HEK293 (cell line): ENCODE results near the gene LAMA5.

Experiments
- CTCF ChIA-PET: fragments of 350-600 bp; formaldehyde crosslinking; extraction: SDS; loops from one replicate; lab custom pipeline; 2021; ENCODE audit warnings: antibody characterized with exemption; lab: Yijun Ruan, JAX
- POLR2A ChIA-PET: fragments of 300-600 bp; formaldehyde crosslinking; extraction: SDS; loops from one replicate; lab custom pipeline; 2020; ENCODE audit warnings: antibody characterized with exemption, inconsistent platforms; lab: Yijun Ruan, JAX
- H3K27ac ChIP-seq: fragments of 200-500 bp; sonication (Bioruptor generic); 2 replicates; pipeline ENCODE4 v1.5.1; 2014; ENCODE audit warnings: low read depth, low read length, control low read depth, inconsistent platforms; ENCODE audit errors: extremely low read depth
- H3K36me3 ChIP-seq, 2 experiments: fragments of 200-500 bp in 1 of 2; sonication (Bioruptor generic) in 1 of 2; 1 replicate in 1 of 2; 2 replicates in 1 of 2; pipeline ENCODE4 v1.5.1; 2014 to 2017; ENCODE audit warnings: inconsistent platforms in 2 of 2, low read length in 2 of 2; ENCODE audit not compliant: control insufficient read depth in 2 of 2, insufficient read depth in 1 of 2
- H3K4me1 ChIP-seq: fragments of 200-500 bp; sonication (Bioruptor generic); 2 replicates; pipeline ENCODE4 v1.5.1; 2014; ENCODE audit warnings: mild to moderate bottlenecking, low read length, inconsistent platforms; ENCODE audit not compliant: control insufficient read depth, insufficient read depth
- H3K4me3 ChIP-seq: 2 replicates; pipeline ENCODE4 v1.5.1; 2011; ENCODE audit warnings: low read depth, mild to moderate bottlenecking, control low read depth, low read length, moderate library complexity
- H3K9me3 ChIP-seq: fragments of 200-500 bp; sonication (Bioruptor generic); 2 replicates; pipeline ENCODE4 v1.5.1; 2014; ENCODE audit warnings: low read depth, low read length, inconsistent platforms; ENCODE audit not compliant: control insufficient read depth, insufficient read depth
- HIC1 ChIP-seq: fragments of 450-650 bp; formaldehyde crosslinking; IDR thresholded peaks from 2 replicates; pipeline ENCODE4 v1.5.1; 2016; ENCODE audit warnings: missing biosample characterization, missing genetic modification characterization
- ZBTB10 ChIP-seq: fragments of 450-650 bp; formaldehyde crosslinking; IDR thresholded peaks from 2 replicates; pipeline ENCODE4 v1.5.1; 2016; ENCODE audit warnings: missing biosample characterization, missing genetic modification characterization
- ZBTB48 ChIP-seq: fragments of 450-650 bp; formaldehyde crosslinking; IDR thresholded peaks from 2 replicates; pipeline ENCODE4 v1.5.1; 2016; ENCODE audit warnings: missing biosample characterization, missing genetic modification characterization
- ZNF223 ChIP-seq: fragments of 450-650 bp; formaldehyde crosslinking; IDR thresholded peaks from 2 replicates; pipeline ENCODE4 v1.5.1; 2016; ENCODE audit warnings: missing biosample characterization, missing genetic modification characterization
- ZNF26 ChIP-seq: fragments of 450-650 bp; formaldehyde crosslinking; IDR thresholded peaks from 2 replicates; pipeline ENCODE4 v1.5.1; 2016; ENCODE audit warnings: missing biosample characterization, missing genetic modification characterization
- ZNF341 ChIP-seq: fragments of 450-650 bp; formaldehyde crosslinking; IDR thresholded peaks from 2 replicates; pipeline ENCODE4; 2016; ENCODE audit warnings: low read depth, missing biosample characterization, missing genetic modification characterization
- ZNF394 ChIP-seq: fragments of 450-650 bp; formaldehyde crosslinking; IDR thresholded peaks from 2 replicates; pipeline ENCODE4 v1.5.1; 2016; ENCODE audit warnings: missing biosample characterization, missing genetic modification characterization, mild to moderate bottlenecking, moderate library complexity, borderline replicate concordance
- ZNF404 ChIP-seq: fragments of 450-650 bp; formaldehyde crosslinking; IDR thresholded peaks from 2 replicates; pipeline ENCODE4 v1.5.1; 2017; ENCODE audit warnings: missing biosample characterization, missing genetic modification characterization

Gene LAMA5

GRCh38 chr20:62352402-62353288, 14.5 kb downstream of the LAMA5 start:
- H3K4me1 ChIP-seq, result peaks cover 8% of the 10 kb centered on the region
- H3K4me3 ChIP-seq, result no peak overlapping the region
- H3K27ac ChIP-seq, result no peak overlapping the region
- TF ChIP-seq ZBTB10 (tag by site-specific recombination), result peak; percentile 57; the same call in 1 of the 2 replicates
- TF ChIP-seq HIC1 (tag by site-specific recombination), result peak; percentile 25; the same call in 1 of the 2 replicates
- TF ChIP-seq ZNF26, result no peak
- ChIA-PET CTCF (no interaction called here), POLR2A (no interaction called here)
- H3K36me3 ChIP-seq, result peaks cover 0 to 51% of the 10 kb centered on the region in 2 experiments; a peak in 1 of 3 replicates
- no peaks in the 10 kb centered on the region for H3K9me3 ChIP-seq

- CTCF ChIA-PET, result no interaction called here
- POLR2A ChIA-PET, result no interaction called here
- Histone ChIP-seq H3K4me3 (no peak overlapping the region), H3K4me1 (peaks cover 8% of the 10 kb centered on the region), H3K9me3 (no peaks in the 10 kb centered on the region), H3K36me3 (peaks cover 0 to 57% of the 10 kb centered on the region in 2 experiments; a peak in 1 of 3 replicates), H3K27ac (no peak overlapping the region)
- TF ChIP-seq HIC1 (tag by site-specific recombination) (peak; percentile 62; the same call in 1 of the 2 replicates), ZNF223 (no peak), ZNF394 (tag by site-specific recombination) (no peak), ZNF341 (tag by site-specific recombination) (peak; percentile 47), ZBTB48 (no peak), ZNF404 (tag by site-specific recombination) (no peak)
These were observed 15.4 kb downstream of the LAMA5 start for GRCh38 chr20:62351469-62352401.
